Kidney capillary endothelial cell (primary cell): ENCODE measurements around the gene DGKI.

ENCODE experiments used
- DNase-seq: peaks from one replicate; pipeline ENCODE4 v3.0.0-alpha.2; 2018; ENCODE audit warnings: low spot score

Gene DGKI

DNA sequence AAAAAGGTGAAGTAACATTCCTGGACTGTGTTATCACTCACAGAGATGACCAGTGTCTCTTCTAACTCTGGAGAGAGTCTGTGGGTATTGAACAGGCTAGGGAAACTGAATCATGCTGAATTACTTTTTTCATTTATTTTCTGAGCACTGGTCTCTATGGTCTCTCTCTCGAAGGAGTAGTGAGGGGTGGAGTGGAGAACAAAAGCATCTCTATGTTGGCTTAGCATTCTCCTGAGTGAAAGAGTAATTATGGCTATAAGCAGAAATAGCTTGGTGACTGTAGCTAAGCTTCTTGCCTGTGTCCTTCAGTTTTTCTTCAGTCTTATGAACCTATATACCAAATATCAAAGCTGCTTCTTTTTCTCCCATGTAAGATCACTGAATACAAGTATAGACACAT lies 438.6 kb downstream of the DGKI start:
- no peak for DNase-seq

DNA sequence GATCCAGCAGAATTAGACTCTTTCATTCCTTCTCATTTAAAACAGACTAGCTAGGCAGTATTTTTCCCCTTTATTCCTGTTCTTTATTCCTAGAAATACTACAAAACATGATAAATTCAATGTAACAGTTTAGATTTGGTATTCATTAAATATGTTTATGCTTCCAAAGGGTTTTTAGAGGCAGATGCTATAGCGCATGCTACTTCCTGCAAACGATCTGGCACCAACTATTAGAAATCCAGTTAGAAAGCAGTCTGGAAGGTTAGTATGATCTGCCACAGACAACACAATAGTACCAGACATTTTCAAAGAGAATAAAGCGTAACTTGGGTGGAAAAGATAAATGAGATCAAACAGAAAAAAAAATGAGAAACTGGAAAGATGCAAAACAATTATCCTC lies 439.7 kb downstream of the DGKI start:
- no peak for DNase-seq

GRCh38 chr7:137404660-137405317 lies 442.0 kb downstream of the DGKI start:
- no peak for DNase-seq

GRCh38 chr7:137403353-137403695 lies 443.4 kb downstream of the DGKI start:
- DNase-seq, result no peak

GRCh38 chr7:137402536-137403352 lies 444.0 kb downstream of the DGKI start:
- DNase-seq, result no peak

DNA sequence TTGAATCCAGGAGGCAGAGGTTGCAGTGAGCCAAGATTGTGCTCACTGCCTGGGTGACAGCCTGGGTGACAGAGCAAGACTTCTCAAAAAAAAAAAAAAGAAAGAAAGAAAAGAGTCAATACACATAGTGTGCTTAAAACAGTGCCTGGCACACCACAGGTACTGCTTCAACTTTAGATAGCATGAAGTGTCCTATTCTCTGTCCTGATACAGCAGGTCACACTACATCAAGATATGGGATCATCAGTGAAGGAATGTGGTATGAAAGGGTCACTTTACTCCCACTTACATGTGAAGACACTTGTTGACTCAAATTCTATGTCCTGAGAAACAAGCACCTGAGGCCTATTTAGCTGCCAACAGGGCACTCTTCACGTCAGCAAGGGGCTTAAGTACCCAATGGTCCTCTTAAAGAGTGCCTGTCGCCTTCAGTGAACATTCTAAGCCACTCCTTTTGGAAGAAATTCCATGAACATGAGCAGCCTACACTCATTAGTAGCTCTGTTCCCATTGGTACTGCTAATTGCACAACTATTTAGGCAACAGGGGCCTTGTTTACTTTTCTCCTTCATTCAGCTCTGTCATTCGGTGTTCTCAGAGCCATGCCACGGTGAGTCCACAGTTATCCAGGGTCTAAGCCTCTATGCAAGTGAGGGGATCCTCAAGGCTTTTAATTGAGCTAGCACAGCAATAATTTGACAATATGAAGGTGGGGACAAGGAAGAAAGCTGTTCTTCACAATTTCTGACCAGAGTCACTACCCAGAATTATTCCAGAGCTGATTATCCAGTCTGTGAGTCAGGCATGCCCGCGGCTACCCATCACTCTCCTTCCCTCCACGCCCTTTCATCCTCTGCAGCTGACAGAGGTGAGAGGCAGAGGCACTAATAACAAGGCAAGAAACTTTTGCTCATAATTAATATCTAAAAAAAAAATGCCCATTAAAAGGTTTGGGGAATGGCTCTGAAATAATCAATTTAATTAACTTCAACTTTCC lies 446.6 kb downstream of the DGKI start:
- no peak for DNase-seq

- no peak for DNase-seq
These were observed 450.7 kb downstream of the DGKI start for GRCh38 chr7:137396051-137396450.

DNA sequence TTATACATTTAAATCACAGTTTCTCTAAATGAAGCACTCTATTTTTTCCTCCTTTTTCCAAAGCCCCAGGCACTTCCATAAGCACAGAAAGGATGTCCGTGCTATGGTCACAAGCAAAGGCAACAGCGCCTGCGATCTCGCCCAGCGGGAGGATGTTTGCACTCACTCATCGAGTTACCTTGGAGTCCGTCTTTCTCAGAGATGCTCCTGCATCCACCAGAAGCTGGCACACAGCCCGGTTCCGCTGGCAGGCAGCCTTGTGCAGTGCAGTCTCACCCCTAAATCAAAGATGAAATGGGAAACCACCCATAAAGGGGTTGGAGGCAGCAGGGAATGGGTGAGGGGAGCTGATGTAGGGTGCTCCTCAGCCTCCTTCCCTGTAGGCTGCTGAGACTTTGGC lies 451.4 kb downstream of the DGKI start:
- no peak for DNase-seq

- DNase-seq, result no peak
These were observed 453.2 kb downstream of the DGKI start for GRCh38 chr7:137393570-137393969.

GRCh38 chr7:137390076-137390475 lies 456.7 kb downstream of the DGKI start:
- DNase-seq, result no peak

GRCh38 chr7:137388916-137389315 lies 457.9 kb downstream of the DGKI start:
- DNase-seq, result no peak

- DNase-seq, result no peak
These were observed 459.8 kb downstream of the DGKI start for GRCh38 chr7:137386966-137387365.

DNA sequence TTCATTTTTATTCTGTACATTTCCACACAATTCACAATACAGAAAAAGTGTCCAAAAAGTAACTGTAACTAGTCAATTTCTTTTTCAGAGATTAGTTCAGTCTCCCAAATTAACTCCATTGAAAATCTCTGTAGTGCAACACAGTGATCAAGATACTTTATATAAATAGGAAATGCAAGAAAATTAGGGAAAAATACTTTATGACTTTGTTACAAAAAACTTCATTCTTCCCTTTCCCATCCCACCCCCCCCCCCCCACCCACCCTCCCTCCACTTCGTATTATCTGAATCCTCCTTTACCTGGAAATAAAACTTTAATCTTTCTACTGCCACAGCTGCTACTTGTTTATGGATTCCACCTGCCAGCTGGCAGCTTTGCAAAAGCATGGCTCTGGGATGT lies 465.7 kb downstream of the DGKI start:
- DNase-seq, result no peak

DNA sequence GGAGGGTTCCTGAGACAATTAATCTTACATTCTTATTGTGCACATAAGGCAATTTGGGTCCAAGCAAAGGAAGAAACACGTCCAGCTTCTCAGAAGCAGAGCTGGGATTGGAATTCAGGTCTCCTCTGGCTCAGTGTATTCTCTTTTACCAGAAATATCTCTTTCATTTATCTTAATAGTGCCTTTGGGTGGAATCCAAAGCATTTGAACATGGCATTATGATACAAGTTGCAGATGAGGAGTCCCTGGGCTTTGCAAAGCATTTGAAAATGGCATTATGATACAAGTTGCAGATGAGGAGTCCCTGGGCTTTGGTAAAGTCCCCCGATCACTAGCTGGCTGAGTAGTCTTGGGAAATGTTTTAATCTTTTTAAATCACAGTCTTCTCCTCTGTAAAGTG lies 473.3 kb downstream of the DGKI start:
- no peak for DNase-seq

DNA sequence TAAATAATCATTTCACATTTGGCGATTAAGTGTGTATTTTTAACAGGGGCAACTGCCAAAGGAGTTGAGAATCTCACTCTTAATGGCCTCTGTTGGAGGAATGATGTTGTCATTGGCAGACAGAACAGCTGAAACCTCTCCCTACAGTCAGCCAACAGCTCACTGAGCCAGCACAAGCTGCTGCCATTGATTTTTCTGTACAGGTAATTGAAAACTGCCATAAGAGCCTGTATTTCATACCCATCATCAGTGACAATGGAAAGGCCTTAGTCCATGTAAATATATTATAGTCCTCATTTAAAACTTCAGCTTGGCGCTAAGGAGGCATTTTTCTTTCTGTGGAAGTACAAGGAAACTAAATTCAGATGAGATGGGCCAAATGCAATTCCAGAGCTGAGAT lies 475.2 kb downstream of the DGKI start:
- DNase-seq, result no peak

DNA sequence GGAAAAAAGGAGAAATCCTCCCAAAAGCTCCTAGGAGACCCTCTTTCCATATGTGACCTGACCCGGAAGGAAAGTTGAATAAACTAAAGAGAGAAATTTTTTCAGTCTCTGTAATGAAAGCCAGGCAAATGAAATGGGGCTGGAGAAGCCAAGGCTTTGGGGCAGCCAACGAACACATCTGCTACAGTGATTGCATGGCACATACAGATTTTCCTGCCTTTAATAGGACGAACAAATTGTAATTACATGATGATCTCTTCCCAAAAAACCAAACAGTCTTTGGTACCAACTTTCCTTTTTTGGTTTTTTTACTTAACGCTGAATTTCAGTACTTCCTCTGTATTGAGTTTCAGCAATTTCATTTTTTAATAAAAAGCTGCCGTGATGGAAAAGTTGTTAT lies 479.8 kb downstream of the DGKI start:
- no peak for DNase-seq

DNA sequence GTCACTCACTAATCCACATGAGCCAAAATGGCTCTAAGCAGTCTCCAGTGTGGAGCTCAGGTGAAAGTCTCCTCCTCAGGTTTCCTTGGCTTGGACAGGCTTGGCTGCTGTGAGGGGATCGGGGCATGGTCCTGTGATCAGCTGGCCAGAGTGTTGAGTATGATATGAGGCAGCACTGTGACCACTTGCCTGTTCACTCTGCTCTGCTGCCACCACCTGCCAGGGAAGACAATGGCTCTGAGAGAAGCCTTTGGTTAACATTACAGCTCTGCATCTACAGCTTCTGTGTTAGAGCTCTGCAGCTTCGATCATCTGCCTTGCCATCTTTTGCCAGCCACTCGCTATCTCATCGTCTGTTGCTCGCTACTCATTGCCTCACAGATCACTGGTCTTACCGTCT lies 483.1 kb downstream of the DGKI start:
- no peak for DNase-seq

- DNase-seq, result no peak
These were observed 486.6 kb downstream of the DGKI start for GRCh38 chr7:137360087-137360679.

- no peak for DNase-seq
These were observed 491.8 kb downstream of the DGKI start for GRCh38 chr7:137354961-137355360.

DNA sequence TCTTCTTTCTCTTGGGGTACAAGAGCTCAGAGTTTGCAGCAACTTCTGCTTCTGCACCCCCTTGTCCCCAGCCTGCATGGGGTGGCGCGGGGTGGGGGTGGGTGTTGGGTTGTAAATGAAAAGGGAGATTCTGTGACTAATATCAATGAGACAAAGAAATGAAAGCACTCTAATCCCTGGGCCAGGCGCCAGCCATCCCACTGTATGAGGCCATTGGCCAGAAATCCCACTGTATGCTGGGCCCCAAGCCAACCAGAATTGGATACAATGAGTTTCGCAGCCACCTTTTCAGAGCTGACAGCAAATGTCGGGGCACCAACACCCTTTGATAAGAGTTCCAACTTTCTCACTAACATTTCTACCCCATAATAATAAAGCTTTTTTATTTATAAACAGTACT lies 492.4 kb downstream of the DGKI start:
- no peak for DNase-seq

GRCh38 chr7:137351941-137352340 lies 494.8 kb downstream of the DGKI start:
- no peak for DNase-seq

DNA sequence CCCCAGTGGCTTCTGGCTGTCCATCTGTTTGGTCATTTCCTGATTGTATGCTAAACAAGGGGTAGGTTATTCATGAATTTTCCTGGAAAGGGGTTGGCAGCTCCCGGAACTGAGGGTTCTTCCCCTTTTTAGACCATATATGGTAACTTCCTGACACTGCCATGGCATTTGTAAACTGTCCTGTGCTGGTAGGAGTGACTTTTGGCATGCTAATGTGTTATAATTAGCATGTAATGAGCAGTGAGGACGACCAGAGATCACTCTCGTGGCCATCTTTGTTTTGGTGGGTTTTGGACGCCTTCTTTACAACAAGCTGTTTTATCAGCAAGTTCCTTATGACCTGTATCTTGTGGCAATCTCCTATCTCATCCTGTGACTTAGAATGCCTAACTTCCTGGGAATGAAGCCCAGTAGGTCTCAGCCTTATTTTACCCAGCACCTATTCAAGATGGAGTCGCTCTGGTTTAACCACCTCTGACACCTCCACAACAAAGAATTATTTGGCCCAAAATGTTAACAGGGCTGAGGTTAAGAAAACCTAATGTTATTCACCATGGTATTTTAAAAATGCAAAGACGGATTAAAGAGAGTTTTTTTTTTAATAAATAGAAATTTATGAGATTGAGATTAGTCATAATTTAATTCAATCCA lies 500.9 kb downstream of the DGKI start:
- no peak for DNase-seq
